ENCODE results near the gene FTH1. TPM values are rescaled to one million over a fixed set of nuclear protein-coding genes. Genes with fewer than 3 reads are reported as not detected.
A peak's percentile ranks its signal among the peaks of the same experiment; 100 is the strongest.

Gene FTH1
- total and polyA plus RNA-seq, 2 of the 13 experiments (the other 11 are each of a cell fraction or from before 2014, with no cell fraction given) = 607 to 760 TPM

DNA sequence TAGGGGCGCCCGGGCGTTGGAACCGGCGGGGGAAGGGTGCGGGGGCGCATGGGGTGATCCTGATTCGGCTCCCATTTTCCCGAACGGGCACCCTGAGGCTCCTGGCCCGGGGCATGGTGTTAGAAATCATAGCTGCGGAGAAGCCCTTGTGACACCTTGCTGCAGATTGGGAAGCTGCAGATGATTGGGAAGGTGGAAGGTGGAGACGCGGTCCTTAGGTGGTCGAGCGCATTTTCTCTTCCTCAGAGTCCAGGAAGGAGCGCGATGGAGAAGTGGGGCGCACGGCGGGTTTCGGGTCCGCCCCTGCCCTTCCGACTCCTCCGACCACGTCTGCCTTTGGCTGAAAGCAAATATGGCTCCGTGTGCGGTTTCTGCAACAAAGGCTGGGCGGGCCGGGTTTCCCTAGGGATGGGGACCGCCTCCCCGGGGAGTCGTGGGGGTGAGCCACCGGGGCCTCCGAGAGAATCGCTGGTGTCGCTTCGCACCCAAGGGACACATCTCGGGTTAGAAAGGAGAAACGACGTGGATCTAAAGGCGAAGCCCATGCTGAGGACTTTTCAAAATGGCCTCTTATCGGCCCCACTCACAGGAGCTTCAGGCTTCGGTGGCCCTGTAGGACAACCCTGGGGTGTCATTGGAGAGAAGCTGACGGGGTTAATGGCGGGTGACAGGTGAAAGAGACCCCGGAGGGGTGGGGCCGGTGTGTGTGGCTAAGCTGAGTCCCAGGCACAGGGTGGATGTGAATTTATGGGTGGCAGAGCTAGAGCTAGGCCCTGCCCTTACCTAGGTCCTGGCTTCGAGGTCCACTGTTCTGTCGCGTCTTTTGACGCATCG lies 707 bp upstream of the FTH1 start (continued):
- no peak for TF ChIP-seq ZNF205 (CRISPR knock-in tag; IDR thresholded peaks at IDR 0.05)
- 0 out of 2 replicates have a peak, but pooled peaks have one; percentile 31 for TF ChIP-seq SP140L (CRISPR knock-in tag; IDR thresholded peaks at IDR 0.05; ENCODE audit: borderline replicate concordance)
- TF ChIP-seq ZNF20 (CRISPR knock-in tag; IDR thresholded peaks at IDR 0.05) = no peak
- peak; percentile 54; the same call in 1 of the 2 replicates for TF ChIP-seq ZNF30 (CRISPR knock-in tag; IDR thresholded peaks at IDR 0.05)
- no peak for TF ChIP-seq NKX3-1 (CRISPR knock-in tag; IDR thresholded peaks at IDR 0.05)
- TF ChIP-seq, protein P1, sequence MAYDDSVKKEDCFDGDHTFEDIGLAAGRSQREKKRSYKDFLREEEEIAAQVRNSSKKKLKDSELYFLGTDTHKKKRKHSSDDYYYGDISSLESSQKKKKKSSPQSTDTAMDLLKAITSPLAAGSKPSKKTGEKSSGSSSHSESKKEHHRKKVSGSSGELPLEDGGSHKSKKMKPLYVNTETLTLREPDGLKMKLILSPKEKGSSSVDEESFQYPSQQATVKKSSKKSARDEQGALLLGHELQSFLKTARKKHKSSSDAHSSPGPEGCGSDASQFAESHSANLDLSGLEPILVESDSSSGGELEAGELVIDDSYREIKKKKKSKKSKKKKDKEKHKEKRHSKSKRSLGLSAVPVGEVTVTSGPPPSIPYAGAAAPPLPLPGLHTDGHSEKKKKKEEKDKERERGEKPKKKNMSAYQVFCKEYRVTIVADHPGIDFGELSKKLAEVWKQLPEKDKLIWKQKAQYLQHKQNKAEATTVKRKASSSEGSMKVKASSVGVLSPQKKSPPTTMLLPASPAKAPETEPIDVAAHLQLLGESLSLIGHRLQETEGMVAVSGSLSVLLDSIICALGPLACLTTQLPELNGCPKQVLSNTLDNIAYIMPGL (CRISPR knock-in tag; IDR thresholded peaks at IDR 0.05; ENCODE audit: borderline replicate concordance in 1 of 2, low read depth in 1 of 2) = peak in 1 of 2 experiments; percentile 24; a peak in 1 of 4 replicates
- TF ChIP-seq XBP1 (CRISPR knock-in tag; IDR thresholded peaks at IDR 0.05) = no peak
- TF ChIP-seq HDAC2 (CRISPR knock-in tag; IDR thresholded peaks at IDR 0.05) = no peak
- TF ChIP-seq, protein P2, sequence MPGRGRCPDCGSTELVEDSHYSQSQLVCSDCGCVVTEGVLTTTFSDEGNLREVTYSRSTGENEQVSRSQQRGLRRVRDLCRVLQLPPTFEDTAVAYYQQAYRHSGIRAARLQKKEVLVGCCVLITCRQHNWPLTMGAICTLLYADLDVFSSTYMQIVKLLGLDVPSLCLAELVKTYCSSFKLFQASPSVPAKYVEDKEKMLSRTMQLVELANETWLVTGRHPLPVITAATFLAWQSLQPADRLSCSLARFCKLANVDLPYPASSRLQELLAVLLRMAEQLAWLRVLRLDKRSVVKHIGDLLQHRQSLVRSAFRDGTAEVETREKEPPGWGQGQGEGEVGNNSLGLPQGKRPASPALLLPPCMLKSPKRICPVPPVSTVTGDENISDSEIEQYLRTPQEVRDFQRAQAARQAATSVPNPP (CRISPR knock-in tag; IDR thresholded peaks at IDR 0.05) = no peak
- TF ChIP-seq, protein P3, sequence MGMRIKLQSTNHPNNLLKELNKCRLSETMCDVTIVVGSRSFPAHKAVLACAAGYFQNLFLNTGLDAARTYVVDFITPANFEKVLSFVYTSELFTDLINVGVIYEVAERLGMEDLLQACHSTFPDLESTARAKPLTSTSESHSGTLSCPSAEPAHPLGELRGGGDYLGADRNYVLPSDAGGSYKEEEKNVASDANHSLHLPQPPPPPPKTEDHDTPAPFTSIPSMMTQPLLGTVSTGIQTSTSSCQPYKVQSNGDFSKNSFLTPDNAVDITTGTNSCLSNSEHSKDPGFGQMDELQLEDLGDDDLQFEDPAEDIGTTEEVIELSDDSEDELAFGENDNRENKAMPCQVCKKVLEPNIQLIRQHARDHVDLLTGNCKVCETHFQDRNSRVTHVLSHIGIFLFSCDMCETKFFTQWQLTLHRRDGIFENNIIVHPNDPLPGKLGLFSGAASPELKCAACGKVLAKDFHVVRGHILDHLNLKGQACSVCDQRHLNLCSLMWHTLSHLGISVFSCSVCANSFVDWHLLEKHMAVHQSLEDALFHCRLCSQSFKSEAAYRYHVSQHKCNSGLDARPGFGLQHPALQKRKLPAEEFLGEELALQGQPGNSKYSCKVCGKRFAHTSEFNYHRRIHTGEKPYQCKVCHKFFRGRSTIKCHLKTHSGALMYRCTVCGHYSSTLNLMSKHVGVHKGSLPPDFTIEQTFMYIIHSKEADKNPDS (CRISPR knock-in tag; IDR thresholded peaks at IDR 0.05) = 0 out of 2 replicates have a peak, but pooled peaks have one; percentile 17
- peak; percentile 3; the same call in 1 of the 2 replicates for TF ChIP-seq ZNF878 (CRISPR knock-in tag; IDR thresholded peaks at IDR 0.05)
- no peak for TF ChIP-seq ZBTB8A (CRISPR knock-in tag; IDR thresholded peaks at IDR 0.05; ENCODE audit: borderline replicate concordance, low read depth)
- TF ChIP-seq ELF1 (CRISPR knock-in tag; IDR thresholded peaks at IDR 0.05) = no peak
- TF ChIP-seq, protein P4, sequence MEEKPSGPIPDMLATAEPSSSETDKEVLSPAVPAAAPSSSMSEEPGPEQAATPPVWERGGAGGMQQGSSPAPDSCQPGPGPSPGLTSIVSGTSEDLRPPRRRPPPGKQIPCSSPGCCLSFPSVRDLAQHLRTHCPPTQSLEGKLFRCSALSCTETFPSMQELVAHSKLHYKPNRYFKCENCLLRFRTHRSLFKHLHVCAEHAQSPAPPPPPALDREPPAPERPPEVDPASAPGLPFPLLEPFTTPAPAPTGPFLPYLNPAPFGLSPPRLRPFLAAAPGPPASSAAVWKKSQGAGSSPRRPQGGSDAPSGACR (CRISPR knock-in tag; IDR thresholded peaks at IDR 0.05) = 0 out of 2 replicates have a peak, but pooled peaks have one; percentile 52
- peak; percentile 29; the same call in 1 of the 2 replicates for TF ChIP-seq ZNF253 (CRISPR knock-in tag; IDR thresholded peaks at IDR 0.05; ENCODE audit: borderline replicate concordance)
- TF ChIP-seq, protein P5, sequence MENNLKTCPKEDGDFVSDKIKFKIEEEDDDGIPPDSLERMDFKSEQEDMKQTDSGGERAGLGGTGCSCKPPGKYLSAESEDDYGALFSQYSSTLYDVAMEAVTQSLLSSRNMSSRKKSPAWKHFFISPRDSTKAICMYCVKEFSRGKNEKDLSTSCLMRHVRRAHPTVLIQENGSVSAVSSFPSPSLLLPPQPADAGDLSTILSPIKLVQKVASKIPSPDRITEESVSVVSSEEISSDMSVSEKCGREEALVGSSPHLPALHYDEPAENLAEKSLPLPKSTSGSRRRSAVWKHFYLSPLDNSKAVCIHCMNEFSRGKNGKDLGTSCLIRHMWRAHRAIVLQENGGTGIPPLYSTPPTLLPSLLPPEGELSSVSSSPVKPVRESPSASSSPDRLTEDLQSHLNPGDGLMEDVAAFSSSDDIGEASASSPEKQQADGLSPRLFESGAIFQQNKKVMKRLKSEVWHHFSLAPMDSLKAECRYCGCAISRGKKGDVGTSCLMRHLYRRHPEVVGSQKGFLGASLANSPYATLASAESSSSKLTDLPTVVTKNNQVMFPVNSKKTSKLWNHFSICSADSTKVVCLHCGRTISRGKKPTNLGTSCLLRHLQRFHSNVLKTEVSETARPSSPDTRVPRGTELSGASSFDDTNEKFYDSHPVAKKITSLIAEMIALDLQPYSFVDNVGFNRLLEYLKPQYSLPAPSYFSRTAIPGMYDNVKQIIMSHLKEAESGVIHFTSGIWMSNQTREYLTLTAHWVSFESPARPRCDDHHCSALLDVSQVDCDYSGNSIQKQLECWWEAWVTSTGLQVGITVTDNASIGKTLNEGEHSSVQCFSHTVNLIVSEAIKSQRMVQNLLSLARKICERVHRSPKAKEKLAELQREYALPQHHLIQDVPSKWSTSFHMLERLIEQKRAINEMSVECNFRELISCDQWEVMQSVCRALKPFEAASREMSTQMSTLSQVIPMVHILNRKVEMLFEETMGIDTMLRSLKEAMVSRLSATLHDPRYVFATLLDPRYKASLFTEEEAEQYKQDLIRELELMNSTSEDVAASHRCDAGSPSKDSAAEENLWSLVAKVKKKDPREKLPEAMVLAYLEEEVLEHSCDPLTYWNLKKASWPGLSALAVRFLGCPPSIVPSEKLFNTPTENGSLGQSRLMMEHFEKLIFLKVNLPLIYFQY (CRISPR knock-in tag; IDR thresholded peaks at IDR 0.05; ENCODE audit: borderline replicate concordance) = no peak
- peak; percentile 32 for TF ChIP-seq ASH2L (IDR thresholded peaks at IDR 0.05; ENCODE audit: insufficient read length, low read depth, low read length)
- no peak for TF ChIP-seq KDM2A (CRISPR knock-in tag; IDR thresholded peaks at IDR 0.05; ENCODE audit: borderline replicate concordance, low read depth)

All from HepG2 (cell line).